Duodenal mucosa (tissue), 2 donors: Measurements from ENCODE around the gene SYT4.

ENCODE experiments used
- H3K27ac ChIP-seq: one replicate; pipeline ENCODE4 v1.7.0; 2013; ENCODE audit warnings: low read depth, low read length
- H3K27me3 ChIP-seq, 2 donors: one replicate each; pipeline ENCODE4 v1.7.0; 2013; ENCODE audit warnings: low read length in 2 of 2, control low read depth in 1 of 2; ENCODE audit not compliant: insufficient read depth in 2 of 2, control insufficient read depth in 1 of 2
- H3K36me3 ChIP-seq, 2 donors: one replicate each; pipeline ENCODE4 v1.7.0; 2013; ENCODE audit warnings: low read length in 2 of 2, control low read depth in 1 of 2; ENCODE audit not compliant: insufficient read depth in 2 of 2, control insufficient read depth in 1 of 2
- H3K4me1 ChIP-seq, 2 donors: one replicate each; pipeline ENCODE4 v1.7.0; 2013; ENCODE audit warnings: low read length in 2 of 2, control low read depth in 1 of 2; ENCODE audit not compliant: insufficient read depth in 2 of 2, control insufficient read depth in 1 of 2
- H3K4me3 ChIP-seq, 2 donors: one replicate each; pipeline ENCODE4 v1.7.0; 2013; ENCODE audit warnings: low read length in 2 of 2, low read depth in 1 of 2
- H3K9ac ChIP-seq, 2 donors: one replicate each; pipeline ENCODE4 v1.7.0; 2013; ENCODE audit warnings: low read length in 2 of 2, low read depth in 1 of 2
- H3K9me3 ChIP-seq, 2 donors: one replicate each; pipeline ENCODE4 v1.7.0; 2013; ENCODE audit warnings: low read length in 2 of 2, control low read depth in 1 of 2; ENCODE audit not compliant: control insufficient read depth in 1 of 2

SYT4 gene

DNA sequence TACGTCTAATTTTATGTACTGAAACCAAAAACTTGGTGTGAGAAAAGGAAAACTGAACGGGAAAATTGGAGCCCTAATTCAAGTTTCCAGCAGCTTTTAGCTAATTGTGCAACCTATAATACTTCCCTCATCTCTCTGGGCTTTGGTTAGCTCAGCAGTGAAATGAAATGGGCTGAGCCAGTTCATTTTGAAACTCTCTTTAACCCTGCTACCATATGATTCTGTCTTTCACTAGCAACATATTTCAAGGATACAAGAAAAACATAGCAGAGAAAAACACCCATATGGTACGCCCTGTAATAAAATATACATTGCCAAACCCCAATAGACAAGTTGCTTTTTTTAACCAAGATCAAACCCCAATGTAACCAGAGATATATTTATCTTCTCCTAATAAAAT is 799 bp downstream of the SYT4 start:
- Histone ChIP-seq H3K9ac (no peak overlapping the region), H3K27me3 (peaks cover 0 to 5% of the 10 kb centered on the region in 2 donors), H3K36me3 (no peaks in the 10 kb centered on the region), H3K4me1 (no peaks in the 10 kb centered on the region), H3K27ac (no peak overlapping the region), H3K4me3 (no peak overlapping the region), H3K9me3 (no peaks in the 10 kb centered on the region)

DNA sequence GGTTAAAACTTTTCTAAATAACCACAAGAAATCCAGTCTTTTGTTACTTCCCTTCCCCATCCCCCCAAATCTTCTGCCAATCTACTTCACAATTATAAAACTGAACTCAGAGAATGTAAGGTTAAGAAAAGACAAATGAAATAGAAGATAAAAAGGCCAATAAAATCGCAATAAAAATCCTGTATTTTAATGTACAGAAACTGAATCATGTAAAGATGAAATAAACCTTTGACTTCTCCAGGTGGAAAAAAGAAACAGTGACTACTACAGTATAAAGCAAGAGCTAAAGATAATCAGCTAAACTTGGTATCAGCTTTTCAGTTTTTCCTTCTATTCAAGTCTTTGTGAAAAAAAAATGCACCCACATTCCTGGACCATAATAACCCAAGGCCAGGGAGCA is 1.7 kb downstream of the SYT4 start:
- Histone ChIP-seq H3K36me3 (no peaks in the 10 kb centered on the region), H3K9ac (no peak overlapping the region), H3K9me3 (no peaks in the 10 kb centered on the region), H3K4me1 (no peaks in the 10 kb centered on the region), H3K27ac (no peak overlapping the region), H3K4me3 (no peak overlapping the region), H3K27me3 (peaks cover 0 to 5% of the 10 kb centered on the region in 2 donors)

DNA sequence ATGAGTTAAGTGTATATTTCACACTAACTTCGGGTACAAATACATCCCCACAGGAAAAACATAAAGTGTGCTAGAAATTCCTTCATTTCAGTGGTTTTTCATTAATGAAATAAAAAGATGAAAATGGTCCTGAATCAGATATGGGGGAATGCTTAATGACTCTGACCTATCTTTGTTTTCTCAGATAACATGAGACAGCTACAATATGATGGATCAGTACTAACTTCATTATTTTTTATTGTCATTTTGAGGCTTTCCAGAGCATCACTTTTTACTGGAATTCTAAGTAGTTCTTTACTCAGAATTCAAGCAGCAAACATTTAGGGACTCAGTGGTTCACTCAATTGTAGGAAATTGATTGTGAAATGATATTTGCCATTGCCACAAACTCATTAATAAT is 2.8 kb downstream of the SYT4 start:
- Histone ChIP-seq H3K27ac (no peak overlapping the region), H3K36me3 (no peaks in the 10 kb centered on the region), H3K4me3 (no peak overlapping the region), H3K9ac (no peak overlapping the region), H3K27me3 (peaks cover 0 to 5% of the 10 kb centered on the region in 2 donors), H3K4me1 (no peaks in the 10 kb centered on the region), H3K9me3 (no peaks in the 10 kb centered on the region)

DNA sequence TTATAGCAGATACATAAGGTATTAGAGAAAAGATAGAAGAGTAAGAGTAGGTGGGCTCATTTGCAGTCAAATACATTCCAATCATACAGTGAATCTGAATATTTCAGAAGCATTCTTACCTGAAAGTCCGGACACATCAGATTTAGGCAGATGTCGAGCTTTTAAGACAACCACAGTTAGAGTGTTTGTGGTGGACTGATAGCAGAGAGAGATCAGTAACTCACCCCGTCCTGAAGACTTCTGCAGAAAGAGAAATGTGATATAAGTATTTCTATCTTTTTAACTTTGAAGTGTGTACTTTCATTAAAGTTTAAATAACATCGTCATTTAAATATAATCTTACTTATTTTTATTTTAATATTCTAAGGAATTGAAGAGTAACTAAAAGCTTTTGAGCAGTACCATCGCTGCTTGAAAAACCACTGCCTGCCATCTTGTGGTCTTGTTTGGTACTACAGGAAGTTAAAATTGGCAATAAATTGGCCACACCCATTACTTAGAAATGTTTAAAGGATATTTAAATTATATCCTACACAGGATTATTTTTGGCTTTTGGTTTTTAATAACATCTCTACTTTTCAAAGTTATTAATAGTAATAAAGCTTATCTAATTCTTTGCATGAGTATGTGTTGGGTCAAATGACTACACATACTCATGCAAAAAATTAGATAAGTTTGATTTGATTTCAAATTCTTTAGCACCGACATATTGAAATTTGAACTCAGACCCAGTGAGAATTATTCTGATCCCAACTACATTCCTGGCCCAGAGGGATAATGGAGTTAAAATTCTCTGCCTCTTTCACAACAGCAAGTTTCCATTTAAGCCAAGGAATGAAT is 5.5 kb downstream of the SYT4 start:
- Histone ChIP-seq H3K27me3 (no peaks in the 10 kb centered on the region), H3K4me1 (no peaks in the 10 kb centered on the region), H3K36me3 (no peaks in the 10 kb centered on the region), H3K9me3 (no peaks in the 10 kb centered on the region), H3K4me3 (no peak overlapping the region), H3K27ac (no peak overlapping the region), H3K9ac (no peak overlapping the region)

DNA sequence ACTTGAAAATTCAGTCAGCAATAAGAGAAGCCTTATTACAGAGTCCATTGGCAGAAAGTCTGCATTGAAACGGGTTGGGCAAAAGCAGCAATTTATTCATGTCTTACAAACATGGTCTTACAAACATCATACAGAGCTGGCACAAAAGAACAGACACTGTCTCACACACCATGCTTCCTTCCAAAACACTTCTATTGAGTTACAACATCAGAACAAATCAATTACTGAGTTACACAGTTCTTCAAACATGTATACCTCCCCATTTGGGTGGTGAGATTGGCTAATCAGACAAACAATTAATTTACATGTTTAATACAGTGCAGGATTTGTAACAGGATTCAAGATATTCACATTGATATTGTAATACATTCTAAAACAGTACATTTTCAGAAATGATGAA is 9.5 kb downstream of the SYT4 start:
- H3K9ac ChIP-seq = no peak overlapping the region
- H3K9me3 ChIP-seq = no peaks in the 10 kb centered on the region
- H3K27me3 ChIP-seq = no peaks in the 10 kb centered on the region
- no peaks in the 10 kb centered on the region for H3K36me3 ChIP-seq
- H3K4me1 ChIP-seq = no peaks in the 10 kb centered on the region
- H3K4me3 ChIP-seq = no peak overlapping the region
- no peak overlapping the region for H3K27ac ChIP-seq

DNA sequence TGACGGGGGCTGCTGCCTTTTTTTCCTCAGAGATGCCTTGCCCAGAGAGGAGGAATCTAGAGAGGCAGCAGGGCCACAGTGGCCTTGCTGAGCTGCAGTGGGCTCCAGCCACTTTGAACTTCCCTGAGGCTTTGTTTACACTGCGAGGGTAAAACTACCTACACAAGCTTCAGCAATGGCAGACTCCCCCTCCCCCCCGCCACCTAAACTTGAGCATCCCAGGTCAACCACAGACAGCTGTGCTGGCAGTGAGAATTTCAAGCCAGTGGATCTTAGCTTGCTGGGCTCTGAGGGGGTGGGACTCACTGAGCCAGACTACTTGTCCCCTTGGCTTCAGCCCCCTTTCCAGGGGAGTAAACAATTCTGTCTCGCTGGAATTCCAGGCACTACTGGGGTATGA is 11.8 kb downstream of the SYT4 start:
- Histone ChIP-seq H3K4me3 (no peak overlapping the region), H3K4me1 (no peaks in the 10 kb centered on the region), H3K36me3 (no peaks in the 10 kb centered on the region), H3K9me3 (no peaks in the 10 kb centered on the region), H3K9ac (no peak overlapping the region), H3K27me3 (no peaks in the 10 kb centered on the region), H3K27ac (no peak overlapping the region)

DNA sequence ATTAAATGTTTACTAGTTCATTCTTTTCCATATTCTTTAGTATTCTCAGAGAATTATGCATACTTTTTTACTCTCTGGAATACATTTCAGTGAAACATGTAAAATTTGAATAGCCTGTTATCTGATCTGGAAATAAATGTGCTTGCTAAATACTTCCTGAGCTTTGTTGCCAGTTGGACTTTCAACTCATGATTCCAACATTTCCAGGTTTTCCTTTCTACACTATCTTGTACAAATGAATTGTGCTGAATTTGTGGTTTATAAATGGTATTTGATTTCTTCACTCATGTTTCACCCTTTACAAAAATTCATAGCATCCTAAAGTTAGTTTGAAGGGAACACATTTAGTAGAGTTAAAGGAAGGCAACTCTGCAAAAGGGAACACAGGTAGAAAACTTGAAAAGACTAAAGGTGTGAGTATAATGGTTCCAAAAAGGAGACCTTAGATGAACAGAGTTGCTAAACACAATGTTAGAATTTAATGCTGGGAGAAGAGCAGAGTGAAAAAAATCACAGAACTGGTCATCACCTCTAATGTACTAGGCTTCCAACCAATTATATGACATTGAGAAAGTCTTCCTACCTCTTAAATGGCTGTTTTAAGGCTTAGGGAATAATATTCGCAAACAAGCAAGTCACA is 28.6 kb downstream of the SYT4 start:
- Histone ChIP-seq H3K9me3 (no peaks in the 10 kb centered on the region), H3K4me3 (no peak overlapping the region), H3K4me1 (no peaks in the 10 kb centered on the region), H3K27ac (no peak overlapping the region), H3K36me3 (no peaks in the 10 kb centered on the region), H3K27me3 (no peaks in the 10 kb centered on the region), H3K9ac (no peak overlapping the region)

DNA sequence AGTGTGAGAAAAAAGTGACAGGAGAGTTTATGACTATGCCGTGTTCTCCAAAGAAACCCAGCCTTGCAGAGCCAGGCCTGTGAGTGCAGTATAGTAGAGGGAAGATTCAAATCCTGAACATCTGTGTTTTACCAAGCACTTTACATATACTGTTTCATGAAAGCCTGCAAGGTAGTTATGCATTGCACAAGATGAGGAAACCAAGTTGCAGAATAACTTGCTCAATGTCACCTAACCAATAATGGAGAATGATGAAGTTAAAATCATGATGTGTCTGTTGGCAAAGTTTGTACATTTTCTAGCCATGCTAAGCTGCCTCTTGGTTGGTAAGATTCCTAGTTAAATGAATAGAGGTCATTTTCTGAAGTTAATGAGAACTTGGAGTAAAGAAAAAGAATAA is 29.3 kb downstream of the SYT4 start:
- H3K27ac ChIP-seq = no peak overlapping the region
- no peak overlapping the region for H3K9ac ChIP-seq
- no peaks in the 10 kb centered on the region for H3K4me1 ChIP-seq
- H3K36me3 ChIP-seq = no peaks in the 10 kb centered on the region
- H3K27me3 ChIP-seq = no peaks in the 10 kb centered on the region
- H3K4me3 ChIP-seq = no peak overlapping the region
- H3K9me3 ChIP-seq = no peaks in the 10 kb centered on the region

DNA sequence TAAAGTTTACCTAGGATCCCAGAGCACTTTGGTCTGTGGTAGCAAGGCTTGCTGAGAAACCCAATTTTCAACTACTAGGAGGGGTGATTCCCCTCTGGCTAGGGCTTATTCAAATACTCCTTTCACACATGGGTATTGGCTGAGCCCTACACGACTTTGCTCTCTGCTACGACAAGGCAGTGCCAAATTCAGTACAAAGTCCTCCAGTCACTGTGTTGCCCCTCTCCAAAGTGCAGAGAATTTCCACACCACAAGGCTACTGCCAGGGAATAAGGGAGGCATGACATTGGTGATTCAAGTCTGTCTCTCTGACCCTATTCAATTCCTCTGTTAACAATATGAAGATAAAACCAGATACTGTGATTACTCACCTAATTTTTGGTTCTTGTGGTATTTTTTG is 38.9 kb downstream of the SYT4 start:
- no peaks in the 10 kb centered on the region for H3K4me1 ChIP-seq

DNA sequence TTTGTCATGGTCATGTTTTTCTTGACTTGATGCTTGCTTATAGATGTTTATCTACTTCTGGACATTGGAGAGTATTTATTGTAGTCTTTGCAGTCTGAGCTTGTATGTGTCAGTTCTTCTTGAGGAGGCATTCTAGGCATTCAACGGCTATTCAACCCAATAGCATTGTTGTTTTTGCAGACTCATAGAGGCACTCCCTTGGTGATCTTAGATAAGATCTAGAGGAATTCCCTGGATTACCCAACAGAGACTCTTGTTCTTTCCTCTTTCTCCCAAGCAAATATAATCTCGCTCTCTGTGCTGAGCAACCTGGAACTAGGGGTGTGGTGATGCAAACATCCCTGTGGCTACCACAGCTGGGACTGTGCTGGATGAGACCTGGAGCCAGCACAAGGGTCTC is 40.4 kb downstream of the SYT4 start:
- no peaks in the 10 kb centered on the region for H3K27me3 ChIP-seq
- H3K9me3 ChIP-seq = no peaks in the 10 kb centered on the region
- no peaks in the 10 kb centered on the region for H3K36me3 ChIP-seq
- H3K4me3 ChIP-seq = no peak overlapping the region
- no peak overlapping the region for H3K9ac ChIP-seq
- H3K4me1 ChIP-seq = no peaks in the 10 kb centered on the region
- H3K27ac ChIP-seq = no peak overlapping the region

More for the DNA sequence above, 38.9 kb downstream of the SYT4 start:
- H3K4me3 ChIP-seq = no peak overlapping the region
- no peak overlapping the region for H3K27ac ChIP-seq
- no peaks in the 10 kb centered on the region for H3K9me3 ChIP-seq
- H3K9ac ChIP-seq = no peak overlapping the region
- H3K27me3 ChIP-seq = no peaks in the 10 kb centered on the region
- H3K36me3 ChIP-seq = no peaks in the 10 kb centered on the region
